Uterus (tissue), 4 donors: ENCODE measurements around the gene GPR132. TPM values are rescaled to one million over a fixed set of nuclear protein-coding genes. Genes with fewer than 3 reads are reported as not detected.

ENCODE experiments used
- DNase-seq, 2 donors: peaks; one replicate each; pipeline ENCODE4 v3.0.0-alpha.2; 2019 to 2020
- H3K27ac ChIP-seq, 2 donors: fragments of 200-600 bp; sonication (generic); 1 replicate in 1 of 2; 2 replicates in 1 of 2; pipeline ENCODE4 v1.5.1; 2016 to 2018
- H3K27me3 ChIP-seq, 2 donors: fragments of 200-600 bp; sonication (generic); one replicate each; pipeline ENCODE4 v1.5.1; 2018 to 2019; ENCODE audit warnings: control low read depth in 1 of 2
- H3K36me3 ChIP-seq, 2 donors: fragments of 200-600 bp; sonication (generic); one replicate each; pipeline ENCODE4 v1.5.1; 2019; ENCODE audit warnings: control low read depth in 1 of 2
- H3K4me1 ChIP-seq, 2 donors: fragments of 200-600 bp; sonication (generic); one replicate each; pipeline ENCODE4 v1.5.1; 2018 to 2019; ENCODE audit warnings: control low read depth in 1 of 2
- H3K4me3 ChIP-seq, 2 donors: fragments of 200-600 bp; sonication (generic); 1 replicate in 1 of 2; 2 replicates in 1 of 2; pipeline ENCODE4 v1.5.1; 2018 to 2019; ENCODE audit warnings: mild to moderate bottlenecking in 1 of 2
- H3K9me3 ChIP-seq, 2 donors: fragments of 200-600 bp; sonication (generic); one replicate each; pipeline ENCODE4 v1.5.1; 2019; ENCODE audit warnings: control low read depth in 1 of 2
- CTCF ChIP-seq, 4 experiments: fragments of 200-600 bp in 2 of 4; fragments of 450-650 bp in 2 of 4; sonication (generic) in 2 of 4; IDR thresholded peaks; one replicate each; pipeline ENCODE4 v1.5.1; 2016 to 2019; ENCODE audit warnings: antibody characterized with exemption in 4 of 4, mild to moderate bottlenecking in 2 of 4, moderate library complexity in 1 of 4
- POLR2A ChIP-seq, 2 donors: fragments of 450-650 bp; IDR thresholded peaks; one replicate each; pipeline ENCODE4 v1.6.1; 2016; ENCODE audit warnings: antibody characterized with exemption in 2 of 2, mild to moderate bottlenecking in 1 of 2, moderate library complexity in 1 of 2
- intact Hi-C: fragments of 100-400 bp; cut with DNase I; formaldehyde crosslinking; loops from one replicate; pipeline ENCODE4 v1.15.1; 2023; ENCODE audit warnings: low total_unique reads
- total RNA-seq, 4 donors: library from RNA; depleted of rRNA in 3 of 4; stranded (reverse); fragments of >200 nt in 3 of 4; gene quantifications; one replicate each; pipeline versions ENCODE4 v1.1.0 to v1.2.4, GENCODE V29; 2014 to 2023
- donor health status: DM: yes; HTN: yes; CAD: no.

GPR132 gene
- total RNA-seq, 4 donors from 2014 or later = 1.7 to 3.7 TPM; not detected in 2

GRCh38 chr14:105090493-105091053, 25.3 kb upstream of the GPR132 start:
- peak; percentile 72 to 75 for DNase-seq
- TF ChIP-seq CTCF (IDR thresholded peaks at IDR 0.05) = peak; percentile 82 to 92 (median 84)
- TF ChIP-seq POLR2A (IDR thresholded peaks at IDR 0.05) = no peak
- peak overlapping the region; percentile 92 to 97 for H3K27ac ChIP-seq
- intact Hi-C loops = no loop called here
- H3K9me3 ChIP-seq = no peaks in the 10 kb centered on the region
- no peak overlapping the region for H3K4me3 ChIP-seq
- no peaks in the 10 kb centered on the region for H3K36me3 ChIP-seq
- H3K27me3 ChIP-seq = no peaks in the 10 kb centered on the region
- peaks cover 3 to 24% of the 10 kb centered on the region in 2 donors for H3K4me1 ChIP-seq

- DNase-seq = no peak
- intact Hi-C loops = no loop called here
These were observed 24.7 kb upstream of the GPR132 start for GRCh38 chr14:105089746-105090492.

GRCh38 chr14:105088812-105089745, 23.8 kb upstream of the GPR132 start:
- no peaks in the 10 kb centered on the region for H3K9me3 ChIP-seq
- intact Hi-C loops = no loop called here
- peak overlapping the region; percentile 66 to 81 for H3K27ac ChIP-seq
- DNase-seq = no peak
- no peak for TF ChIP-seq CTCF (IDR thresholded peaks at IDR 0.05)
- H3K36me3 ChIP-seq = no peaks in the 10 kb centered on the region
- H3K4me3 ChIP-seq = no peak overlapping the region
- peaks cover 1 to 22% of the 10 kb centered on the region in 2 donors for H3K4me1 ChIP-seq
- H3K27me3 ChIP-seq = no peaks in the 10 kb centered on the region

More at GRCh38 chr14:105089746-105090492, 24.7 kb upstream of the GPR132 start:
- TF ChIP-seq CTCF (IDR thresholded peaks at IDR 0.05) (no peak), POLR2A (IDR thresholded peaks at IDR 0.05) (no peak)
- Histone ChIP-seq H3K4me1 (peaks cover 3 to 24% of the 10 kb centered on the region in 2 donors), H3K27me3 (no peaks in the 10 kb centered on the region), H3K27ac (peak overlapping the region in 1 of 2 donors; percentile 97), H3K9me3 (no peaks in the 10 kb centered on the region), H3K4me3 (no peak overlapping the region), H3K36me3 (no peaks in the 10 kb centered on the region)

- peak overlapping the region; percentile 66 to 81 for H3K27ac ChIP-seq
- peaks cover 0 to 19% of the 10 kb centered on the region in 2 donors for H3K4me1 ChIP-seq
- H3K4me3 ChIP-seq = peak overlapping the region; percentile 51
These were observed 23.0 kb upstream of the GPR132 start for GRCh38 chr14:105087963-105088811.

More at GRCh38 chr14:105087963-105088811, 23.0 kb upstream of the GPR132 start:
- Histone ChIP-seq H3K36me3 (no peaks in the 10 kb centered on the region), H3K9me3 (no peaks in the 10 kb centered on the region), H3K27me3 (no peaks in the 10 kb centered on the region)
- DNase-seq = peak; percentile 66 to 80
- TF ChIP-seq CTCF (IDR thresholded peaks at IDR 0.05) (no peak), POLR2A (IDR thresholded peaks at IDR 0.05) (no peak)
- intact Hi-C loops = no loop called here
